DMS 273 treated with DMSO at 0.1 percent for 48 hours (cell line): ENCODE results near the gene DPP6.
"Not testable (repeated sequence)": the region's sequence is repeated elsewhere in the genome, so short reads cannot be mapped to it uniquely, and the experiment has no call there.

Experiments
- DNase-seq: peaks from one replicate; lab custom pipeline; 2025; lab: John Stamatoyannopoulos, UW

DPP6 gene

DNA sequence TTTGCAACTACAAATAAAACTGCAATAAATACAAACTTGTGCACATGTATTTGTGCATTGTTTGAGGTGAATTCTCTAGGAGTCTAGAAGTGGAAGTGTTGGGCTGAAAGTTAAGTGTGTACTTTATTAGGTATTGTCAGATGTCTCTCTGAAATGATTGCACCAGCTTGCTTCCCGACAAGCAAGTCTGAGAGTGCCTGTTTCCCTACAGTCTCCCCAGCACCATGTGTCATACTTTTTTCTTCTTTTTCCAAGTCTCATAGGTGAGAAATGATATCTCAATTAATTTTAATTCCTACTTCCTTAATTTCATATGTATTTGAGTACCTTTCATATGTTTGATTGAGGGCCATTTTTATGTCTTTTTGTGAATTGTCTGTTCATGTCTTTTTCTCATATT is 614.6 kb downstream of the DPP6 start:
- no peak for DNase-seq

DNA sequence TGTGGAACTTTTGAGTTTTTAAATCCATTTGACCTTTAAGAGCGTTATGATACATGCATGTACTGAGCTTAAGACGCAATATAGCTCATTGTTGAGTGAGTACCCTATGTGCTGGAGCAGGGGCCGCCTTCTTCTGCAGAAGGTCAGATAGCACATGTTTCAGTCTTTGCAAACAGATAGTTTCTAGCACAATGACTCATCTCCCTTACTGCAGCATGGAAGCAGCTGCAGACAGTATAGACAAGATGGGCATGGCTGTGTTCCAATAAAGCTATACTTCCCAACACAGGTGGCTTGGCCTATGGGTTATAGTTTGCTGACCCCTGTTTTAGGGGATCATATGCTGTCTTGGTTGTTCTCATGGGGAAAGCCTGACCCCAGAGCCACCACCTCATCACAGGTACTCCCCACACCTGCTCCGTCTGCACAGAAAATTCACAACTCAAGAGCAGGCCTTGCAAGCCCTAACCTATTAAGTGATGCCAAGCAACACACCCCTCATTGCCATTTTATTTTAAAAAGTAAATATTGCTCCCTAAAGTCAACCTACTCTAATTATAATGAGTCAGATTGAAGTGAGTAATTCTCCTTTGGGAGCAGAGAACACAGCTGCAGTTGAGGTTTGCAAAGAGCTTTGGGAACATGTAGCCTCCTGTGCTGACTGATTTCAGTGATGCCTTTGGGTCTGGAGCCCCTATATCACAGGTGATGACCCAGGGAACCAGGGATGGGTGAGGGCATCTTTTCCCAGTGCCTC is 620.6 kb downstream of the DPP6 start:
- no peak for DNase-seq

DNA sequence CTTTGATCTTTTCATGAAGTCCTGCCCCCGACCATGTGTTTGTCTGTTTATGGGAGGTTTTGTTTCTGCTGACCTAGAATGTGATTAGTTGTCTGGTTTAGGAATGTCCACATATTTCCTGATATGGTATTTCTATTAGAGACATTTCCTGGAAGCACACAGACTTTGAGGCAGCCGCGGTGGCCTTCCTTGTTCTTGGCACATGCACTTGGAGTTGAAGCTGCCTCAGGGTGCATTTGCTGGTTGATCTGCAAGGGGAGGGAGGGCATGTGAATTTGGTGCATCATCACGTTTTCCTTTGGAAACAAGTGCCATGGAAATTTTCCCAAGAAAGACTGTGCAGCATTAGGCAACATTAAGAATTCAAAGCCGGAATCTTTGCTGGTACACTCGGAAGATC is 622.0 kb downstream of the DPP6 start:
- no peak for DNase-seq

DNA sequence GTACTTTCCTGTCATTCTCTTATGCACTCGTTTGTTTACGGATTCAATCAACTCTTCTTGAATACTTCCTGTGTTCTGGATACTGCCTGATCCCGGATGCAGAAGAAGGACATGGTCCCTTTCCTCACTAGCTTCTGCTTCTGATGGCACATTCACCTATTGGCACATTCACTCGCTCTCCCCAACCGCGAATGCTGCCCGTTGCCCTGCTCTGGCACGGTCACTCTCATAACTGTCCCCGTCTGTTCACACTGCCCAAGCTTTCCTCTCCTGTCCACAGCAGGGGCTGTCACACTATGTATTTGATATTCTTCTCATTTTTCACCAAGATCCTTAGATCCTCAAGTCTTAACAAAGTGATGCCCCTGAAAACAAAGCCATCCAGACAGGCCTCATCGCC is 623.4 kb downstream of the DPP6 start:
- DNase-seq, result no peak

DNA sequence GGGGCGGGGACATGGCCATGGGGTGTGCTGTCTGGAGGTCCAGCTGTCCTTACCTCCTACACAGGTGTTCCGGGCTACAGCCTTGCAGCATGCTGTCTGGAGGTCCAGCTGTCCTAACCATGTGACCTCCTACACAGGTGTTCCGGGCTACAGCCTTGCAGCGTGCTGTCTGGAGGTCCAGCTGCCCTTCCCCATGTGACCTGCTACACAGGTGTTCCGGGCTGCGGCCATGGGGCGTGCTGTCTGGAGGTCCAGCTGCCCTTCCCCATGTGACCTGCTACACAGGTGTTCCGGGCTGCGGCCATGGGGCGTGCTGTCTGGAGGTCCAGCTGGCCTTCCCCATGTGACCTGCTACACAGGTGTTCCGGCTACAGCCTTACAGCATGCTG is 623.8 kb downstream of the DPP6 start:
- DNase-seq, result not testable (repeated sequence)

DNA sequence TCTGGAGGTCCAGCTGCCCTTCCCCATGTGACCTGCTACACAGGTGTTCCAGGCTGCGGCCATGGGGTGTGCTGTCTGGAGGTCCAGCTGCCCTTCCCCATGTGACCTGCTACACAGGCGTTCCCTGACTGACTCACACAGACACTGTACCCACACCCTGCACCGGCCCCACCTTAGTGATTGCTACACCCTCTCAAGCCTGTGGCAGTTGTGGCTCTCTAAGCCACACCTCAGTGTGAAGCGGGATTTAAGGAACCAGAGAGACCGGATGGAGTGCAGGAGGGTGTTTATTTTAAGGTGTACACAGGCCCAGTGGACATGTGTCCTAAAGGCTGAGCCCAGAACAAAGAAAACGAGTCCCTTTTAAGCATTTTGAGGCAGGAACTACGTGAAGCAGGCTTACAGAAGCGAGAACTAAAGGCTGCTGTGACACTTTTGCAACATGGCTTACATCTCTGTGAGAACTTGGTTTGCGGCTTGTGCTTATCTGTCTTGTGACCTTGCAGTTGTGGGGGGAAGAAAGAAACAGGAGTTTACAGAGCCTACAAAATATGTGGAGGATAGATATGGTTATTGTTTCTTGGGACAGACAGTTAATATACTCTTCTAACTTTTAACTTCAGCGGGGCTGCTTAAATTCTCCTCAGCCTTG is 624.4 kb downstream of the DPP6 start:
- no peak for DNase-seq

DNA sequence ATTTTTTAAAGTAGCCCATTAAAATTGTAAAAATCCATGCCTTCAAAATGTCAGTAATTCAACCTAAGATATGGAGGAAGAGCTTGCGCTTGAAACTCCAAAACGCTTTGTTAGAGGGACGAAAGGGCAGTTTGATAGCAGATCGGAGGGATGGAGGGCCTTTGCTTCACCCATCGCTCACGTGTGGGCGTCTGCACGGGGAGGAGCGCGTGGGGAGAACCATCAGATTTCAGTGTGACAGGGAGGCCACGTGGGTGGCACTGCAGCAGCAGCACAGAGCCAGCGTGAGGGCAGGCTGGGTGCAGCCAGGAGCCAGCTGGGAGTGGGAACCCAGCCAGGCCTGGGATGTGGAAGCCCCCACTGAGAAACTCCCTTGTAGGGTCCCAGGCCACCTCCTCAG is 625.3 kb downstream of the DPP6 start:
- DNase-seq, result no peak

DNA sequence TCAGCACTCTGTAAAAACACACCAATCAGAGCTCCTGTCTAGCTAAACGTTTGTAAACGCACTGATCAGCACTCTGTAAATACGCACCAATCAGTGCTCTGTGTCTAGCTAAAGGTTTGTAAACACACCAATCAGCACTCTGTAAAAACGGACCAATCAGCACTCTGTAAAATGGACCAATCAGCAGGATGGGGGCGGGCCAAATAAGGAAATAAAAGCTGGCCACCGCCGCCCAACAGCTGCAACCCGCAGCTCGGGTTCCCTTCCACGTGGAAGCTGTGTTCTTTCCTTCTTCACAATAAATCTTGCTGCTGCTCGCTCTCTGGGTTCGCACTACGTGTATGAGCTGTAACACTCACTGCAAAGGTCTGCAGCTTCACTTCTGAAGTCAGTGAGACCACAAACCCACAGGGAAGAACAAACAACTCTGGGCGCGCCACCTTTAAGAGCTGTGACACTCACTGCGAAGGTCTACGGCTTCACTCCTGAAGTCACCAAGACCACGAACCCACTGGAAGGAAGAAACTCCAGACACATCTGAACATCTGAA is 625.9 kb downstream of the DPP6 start:
- DNase-seq, result not testable (repeated sequence)

DNA sequence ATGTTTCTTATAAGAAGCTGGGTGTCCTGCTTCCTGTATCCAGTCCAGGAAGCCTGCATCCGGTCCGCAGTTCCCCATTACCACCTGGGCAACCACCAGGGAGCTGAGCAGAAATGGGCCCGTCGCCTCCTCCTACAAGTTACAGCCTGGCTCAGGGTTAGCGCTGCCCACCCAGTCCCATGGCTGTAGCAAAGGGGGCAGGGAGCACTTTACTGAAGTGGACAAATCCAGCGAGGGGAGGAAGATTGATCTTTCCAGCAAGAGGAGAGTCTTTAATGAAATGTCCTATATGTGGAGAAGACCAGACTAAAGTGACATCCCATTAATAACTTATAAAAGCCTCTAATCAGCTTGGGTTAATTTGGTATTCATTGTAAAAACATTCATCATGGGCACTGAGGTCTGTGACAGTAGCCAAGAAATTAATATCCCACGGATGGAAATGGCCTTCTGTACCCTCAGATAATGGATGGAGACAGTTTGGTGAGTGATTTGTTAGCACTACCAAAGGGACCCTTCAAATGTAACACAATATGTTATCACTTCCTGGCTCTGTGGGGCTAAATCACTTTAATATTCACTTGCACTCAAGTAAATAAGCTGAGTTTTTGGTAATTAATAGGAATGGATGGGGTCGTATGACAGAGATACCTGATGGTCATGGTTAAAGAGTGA is 627.3 kb downstream of the DPP6 start:
- DNase-seq, result no peak

DNA sequence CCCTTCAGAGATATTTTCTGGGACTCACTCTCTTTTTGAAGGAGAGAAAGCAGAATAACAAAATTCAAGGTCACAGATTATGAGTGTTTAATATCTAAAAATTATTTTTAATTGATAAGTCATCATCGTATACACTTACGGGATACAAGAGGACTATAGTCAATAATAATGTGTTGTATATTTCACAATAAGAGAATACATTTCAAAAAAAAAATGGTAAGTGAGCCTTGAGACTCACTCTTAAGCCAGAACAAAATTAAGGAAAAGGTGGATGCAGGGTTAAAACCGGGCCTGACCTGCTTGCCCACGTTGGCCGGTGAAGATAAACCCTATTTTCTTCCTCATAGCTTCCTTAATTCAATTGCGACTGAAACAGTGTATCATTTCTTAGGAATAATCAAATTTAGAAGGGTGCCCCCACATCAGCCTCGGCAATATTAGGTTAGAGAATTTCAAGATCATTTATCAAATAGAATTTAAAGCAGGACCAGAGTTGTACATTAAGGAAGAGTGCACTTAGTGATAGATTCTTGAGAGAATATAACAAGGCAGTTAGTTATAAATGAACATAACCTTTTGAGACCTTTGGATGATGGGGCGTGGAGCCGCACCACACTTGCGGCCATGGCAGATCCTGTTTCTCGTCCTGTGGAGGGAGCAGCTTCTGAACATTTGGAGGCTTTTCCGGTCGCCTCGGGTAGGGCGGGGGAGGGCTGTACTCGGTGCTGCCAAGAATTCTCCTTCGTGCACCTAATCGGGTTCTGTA is 628.9 kb downstream of the DPP6 start:
- DNase-seq, result no peak

DNA sequence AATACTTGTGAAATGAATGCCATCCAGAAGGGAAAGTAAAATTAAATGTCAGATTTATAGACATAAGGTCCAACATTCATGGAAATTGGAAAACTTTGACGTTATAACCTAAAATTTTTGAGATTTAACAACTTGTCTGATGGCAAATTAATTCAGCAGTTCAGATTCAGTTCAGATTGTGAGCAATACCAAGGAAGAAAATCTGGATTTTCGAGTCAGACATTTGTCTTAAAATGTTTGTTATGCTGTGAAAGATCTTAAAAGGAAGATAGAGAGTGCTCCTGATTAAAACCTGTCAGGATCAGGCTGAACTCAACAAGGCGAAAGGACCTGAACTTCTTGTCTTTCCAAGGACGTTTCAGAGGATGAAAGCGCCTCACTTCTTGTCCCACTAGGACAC is 629.8 kb downstream of the DPP6 start:
- DNase-seq, result no peak

DNA sequence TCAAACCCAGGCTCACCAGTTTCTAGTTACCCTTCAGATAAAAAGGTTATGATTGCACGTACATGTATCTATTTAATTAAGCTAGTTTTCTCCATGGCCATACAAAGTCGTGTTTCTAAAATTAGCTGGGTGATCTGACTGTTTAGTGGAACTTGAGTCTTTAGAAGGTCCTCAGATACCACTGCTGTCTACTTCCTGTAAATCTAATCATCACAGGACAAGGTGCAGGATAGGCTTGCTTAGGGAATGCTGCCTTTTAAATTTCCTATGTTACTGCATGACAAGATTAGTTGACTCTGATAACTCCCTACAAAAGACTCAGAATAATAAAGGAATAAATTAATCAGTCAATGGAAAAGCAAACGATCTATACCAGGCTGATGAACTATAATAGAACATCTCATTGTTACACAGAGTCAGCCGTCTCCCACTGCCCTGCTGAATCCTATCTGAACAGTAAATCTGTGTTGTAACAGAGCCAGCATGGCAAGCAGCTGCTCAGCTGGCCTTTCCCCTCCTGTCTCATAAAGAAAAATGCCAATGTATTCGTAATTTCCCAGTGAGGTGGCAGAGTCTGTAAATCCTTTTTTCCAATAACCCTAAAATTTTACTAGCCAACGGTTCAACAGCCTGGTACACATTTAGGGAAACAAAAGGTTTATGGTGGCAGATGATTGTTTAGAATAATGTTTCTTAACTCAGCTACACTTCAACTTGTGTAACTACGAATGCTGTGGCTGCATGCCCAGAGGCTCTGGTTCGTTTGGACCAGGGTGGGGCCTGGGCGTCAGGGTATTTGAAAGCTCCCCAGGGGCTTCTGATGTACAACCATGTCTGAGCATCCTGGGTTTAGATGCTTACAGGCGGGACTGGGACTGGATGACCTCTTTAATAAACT is 632.7 kb downstream of the DPP6 start:
- DNase-seq, result no peak

DNA sequence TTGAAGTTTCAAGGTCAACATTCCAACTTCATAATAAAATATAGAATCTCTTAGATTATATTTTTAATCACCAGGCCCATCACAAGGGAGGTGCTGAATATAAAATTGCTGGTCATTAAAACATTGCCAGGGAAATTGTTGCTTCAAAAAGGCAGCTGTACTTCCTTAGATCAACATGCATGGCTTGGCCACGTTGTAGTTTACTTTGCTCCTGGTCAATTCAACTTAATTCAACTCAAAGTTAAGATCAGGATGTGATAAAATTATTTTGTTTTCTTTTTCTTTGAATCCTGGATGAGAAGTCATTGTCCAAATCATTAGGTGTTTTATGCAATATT is 633.3 kb downstream of the DPP6 start:
- DNase-seq, result no peak

DNA sequence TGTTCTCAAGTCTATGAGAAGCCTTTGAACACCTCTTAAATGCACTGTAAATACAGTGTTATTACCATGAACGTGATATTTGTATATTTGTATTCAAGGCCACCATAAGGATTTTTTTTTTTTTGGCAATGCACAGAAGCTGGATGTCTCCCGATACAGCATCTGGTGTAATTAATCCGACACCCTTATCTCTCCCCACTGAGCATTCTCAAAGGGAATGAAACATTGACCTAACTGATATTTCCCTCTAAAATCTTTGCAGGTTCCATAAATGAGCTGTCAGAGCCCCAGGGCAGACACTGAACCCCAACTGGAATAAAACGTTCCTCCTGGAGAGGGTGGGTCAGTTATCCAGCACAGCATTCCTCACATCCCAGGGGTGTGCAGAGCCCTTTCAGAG is 634.1 kb downstream of the DPP6 start:
- DNase-seq, result no peak

DNA sequence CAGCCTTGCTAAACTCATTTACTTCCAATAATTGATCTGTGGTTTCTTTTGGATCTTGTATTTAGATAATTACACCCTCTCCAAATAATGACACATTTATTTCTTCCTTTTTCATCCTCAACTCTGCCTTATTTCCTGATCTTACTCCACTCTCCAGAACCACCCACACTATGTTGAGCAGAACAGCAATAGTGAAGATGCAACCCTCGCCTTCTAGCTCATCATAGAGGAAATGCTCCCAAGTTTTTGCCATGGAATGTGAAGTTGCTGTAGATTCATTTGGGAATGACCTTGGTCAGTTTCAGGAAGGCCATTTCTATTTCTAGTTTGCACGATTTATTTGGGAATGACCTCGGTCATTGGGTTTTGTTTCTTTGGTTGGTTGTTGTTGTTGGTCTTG is 636.8 kb downstream of the DPP6 start:
- DNase-seq, result no peak

DNA sequence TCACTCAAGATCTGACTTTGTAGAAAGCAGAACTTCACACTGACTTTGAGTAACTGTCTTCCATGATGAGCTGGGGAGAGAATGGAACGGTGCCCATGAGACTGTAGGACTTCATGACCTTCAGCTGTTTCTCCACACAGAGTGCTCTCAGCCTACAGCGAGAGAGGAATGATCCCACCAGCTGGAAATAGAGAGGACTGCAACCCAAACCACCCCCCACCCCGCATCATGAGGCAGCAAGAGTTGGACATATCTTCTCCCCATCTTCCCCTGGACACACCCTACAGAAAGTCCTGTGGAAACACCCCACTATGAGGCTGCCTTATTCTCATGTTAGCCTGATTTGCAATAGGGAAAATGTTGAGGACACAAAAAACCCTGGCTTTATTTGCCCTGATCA is 638.2 kb downstream of the DPP6 start:
- DNase-seq, result no peak

DNA sequence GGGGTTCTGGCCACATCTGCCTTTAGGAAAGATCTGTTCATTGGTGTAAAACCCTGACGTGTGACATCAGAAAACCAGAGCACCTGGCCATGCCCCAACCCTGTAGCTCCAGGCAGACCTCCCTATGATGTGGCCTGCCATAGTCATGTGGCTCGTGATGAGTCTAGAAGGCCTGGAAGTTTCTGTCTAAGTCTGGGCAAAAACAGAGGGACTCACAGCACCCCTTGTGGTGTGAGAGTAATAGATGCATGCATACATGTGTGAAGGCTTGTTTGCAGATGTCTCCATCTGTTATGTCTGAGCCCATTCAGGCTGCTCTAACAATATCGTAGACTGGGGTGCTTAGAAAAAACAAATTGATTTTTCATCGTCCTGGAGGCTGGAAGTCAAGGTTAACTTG is 641.5 kb downstream of the DPP6 start:
- no peak for DNase-seq

DNA sequence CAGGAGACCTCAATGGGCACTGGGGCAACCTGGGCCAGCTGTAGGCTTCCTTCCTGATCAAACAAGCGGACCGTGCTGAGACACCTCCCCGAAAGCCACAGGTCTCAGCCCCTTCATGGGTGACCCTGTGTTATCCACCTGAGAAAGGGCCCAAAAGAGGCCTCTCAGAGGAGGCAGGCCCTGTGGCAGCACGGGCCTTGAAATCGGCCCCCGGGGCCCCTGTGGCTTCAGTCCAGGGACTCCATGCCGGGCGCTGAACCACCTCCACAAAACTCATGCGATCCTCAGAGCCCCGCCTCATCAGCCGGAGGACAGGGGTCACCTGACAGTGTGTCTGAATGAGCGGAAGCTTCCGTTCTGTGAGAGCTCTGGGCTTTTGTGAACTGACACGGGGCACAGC is 643.6 kb downstream of the DPP6 start:
- no peak for DNase-seq

DNA sequence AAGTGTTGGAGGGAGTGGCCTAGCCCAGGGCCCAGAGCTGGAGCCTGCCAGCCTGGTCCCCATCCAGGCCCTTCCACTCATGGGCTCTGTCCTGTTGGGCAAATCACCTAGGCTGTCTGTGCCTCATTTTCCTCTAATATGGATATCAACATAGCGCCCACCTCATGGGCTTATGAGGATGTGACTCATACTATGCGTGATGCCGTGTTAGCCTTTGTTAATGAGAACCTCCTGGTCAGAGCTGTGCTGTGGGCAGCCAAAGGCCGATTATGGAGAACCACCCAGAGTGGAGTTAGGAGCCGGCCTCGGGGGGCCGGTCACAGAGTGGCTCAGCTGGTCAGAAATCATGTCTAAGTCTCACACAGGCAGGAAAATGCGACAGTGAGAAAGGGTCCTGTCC is 644.4 kb downstream of the DPP6 start:
- no peak for DNase-seq

DNA sequence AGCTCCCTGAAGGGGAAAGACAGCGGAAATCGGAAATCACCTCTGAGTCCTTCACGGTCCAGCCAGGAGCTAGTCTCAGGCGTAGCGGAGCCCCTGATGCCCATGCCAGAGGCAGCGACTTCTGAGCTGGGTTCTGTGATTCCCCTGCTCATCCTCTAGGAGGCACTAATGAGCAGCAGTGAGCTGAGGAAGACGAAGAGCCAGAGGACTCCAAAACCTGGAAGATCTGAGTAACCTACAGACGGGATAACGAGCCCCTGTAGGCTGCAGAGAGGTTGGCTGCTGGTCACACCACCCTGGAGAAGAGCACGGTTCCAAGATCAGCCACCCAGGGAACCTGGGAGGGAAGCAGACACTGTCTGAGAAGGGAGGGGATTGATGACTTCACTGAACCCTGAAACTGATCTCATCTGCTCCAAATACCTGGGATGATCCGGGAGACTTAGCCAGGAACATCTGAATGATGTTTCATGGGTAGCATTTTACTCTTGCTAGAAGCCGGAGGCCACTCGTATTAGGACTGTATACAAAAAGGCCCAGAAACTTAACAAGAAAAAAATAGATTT is 646.6 kb downstream of the DPP6 start:
- DNase-seq, result no peak

DNA sequence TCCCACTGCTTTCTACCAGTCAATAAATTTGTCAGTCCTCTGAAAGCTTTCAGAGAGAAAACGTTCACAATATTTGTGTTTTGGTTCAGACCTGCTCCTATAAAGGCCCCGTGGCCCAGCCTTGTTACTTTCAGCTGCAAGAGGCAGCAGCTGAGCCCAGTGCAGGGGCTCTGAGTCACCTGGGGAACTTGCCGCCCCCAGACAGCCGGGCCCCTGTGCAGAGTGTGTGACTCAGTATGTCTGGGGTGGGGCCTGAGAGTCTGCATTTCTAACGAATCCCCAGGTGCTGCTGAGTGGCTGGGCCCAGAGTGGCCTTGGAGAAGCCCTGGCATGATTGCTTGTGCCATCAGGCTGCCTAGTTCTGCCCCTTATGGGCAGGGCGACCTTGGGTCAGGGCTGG is 647.2 kb downstream of the DPP6 start:
- DNase-seq, result no peak
